Gastroesophageal sphincter (tissue), 3 donors: ENCODE data around the gene SLC6A8.

ENCODE experiments used
- CTCF ChIP-seq, 4 experiments: fragments of 200-600 bp in 2 of 4; fragments of 450-650 bp in 2 of 4; sonication (generic) in 1 of 4; IDR thresholded peaks; one replicate each; pipeline ENCODE4 v1.5.1; 2017 to 2019; ENCODE audit warnings: antibody characterized with exemption in 4 of 4, mild to moderate bottlenecking in 2 of 4, moderate library complexity in 2 of 4
- POLR2A ChIP-seq, 2 donors: fragments of 450-650 bp; IDR thresholded peaks; one replicate each; pipeline ENCODE4 v1.6.1; 2017; ENCODE audit warnings: antibody characterized with exemption in 2 of 2, mild to moderate bottlenecking in 2 of 2, moderate library complexity in 1 of 2

- TF ChIP-seq CTCF (IDR thresholded peaks at IDR 0.05) (no peak), POLR2A (IDR thresholded peaks at IDR 0.05) (no peak)
These were observed 21.9 kb upstream of the SLC6A8 start for GRCh38 chrX:153665726-153666306.
